Suprapubic skin (tissue), 3 donors: ENCODE measurements around the gene RBM47.

Experiments
- POLR2A ChIP-seq, 2 donors: fragments of 450-650 bp; IDR thresholded peaks; one replicate each; pipeline ENCODE4 v1.6.1; 2017; ENCODE audit warnings: antibody characterized with exemption in 2 of 2, mild to moderate bottlenecking in 2 of 2, moderate library complexity in 2 of 2
- TF ChIP-seq, protein P1 (sequence below), 2 donors: fragments of 200-600 bp in 1 of 2; fragments of 450-650 bp in 1 of 2; sonication (generic) in 1 of 2; IDR thresholded peaks; one replicate each; pipeline ENCODE4 v1.5.1; 2016 to 2019; ENCODE audit warnings: antibody characterized with exemption in 2 of 2, mild to moderate bottlenecking in 1 of 2, moderate library complexity in 1 of 2

DNA sequence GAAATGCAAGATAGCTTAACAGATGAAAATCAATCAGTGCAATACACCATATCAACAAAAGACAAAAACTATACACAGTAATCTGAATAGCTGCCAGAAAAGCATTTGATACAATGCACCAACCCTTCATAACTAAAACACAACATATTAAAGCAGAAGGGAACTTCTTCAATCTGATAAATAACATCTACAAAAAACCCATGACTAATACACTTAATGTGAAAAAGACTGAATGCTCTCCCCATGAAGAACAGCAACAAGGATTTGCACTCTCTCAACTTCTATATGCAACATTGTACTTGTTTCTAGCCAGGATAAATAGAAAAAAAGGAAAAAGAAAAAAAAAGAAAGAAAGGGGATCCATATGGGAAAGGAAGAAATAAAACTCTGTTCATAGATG lies 139.7 kb downstream of the RBM47 start:
- TF ChIP-seq, protein P1, sequence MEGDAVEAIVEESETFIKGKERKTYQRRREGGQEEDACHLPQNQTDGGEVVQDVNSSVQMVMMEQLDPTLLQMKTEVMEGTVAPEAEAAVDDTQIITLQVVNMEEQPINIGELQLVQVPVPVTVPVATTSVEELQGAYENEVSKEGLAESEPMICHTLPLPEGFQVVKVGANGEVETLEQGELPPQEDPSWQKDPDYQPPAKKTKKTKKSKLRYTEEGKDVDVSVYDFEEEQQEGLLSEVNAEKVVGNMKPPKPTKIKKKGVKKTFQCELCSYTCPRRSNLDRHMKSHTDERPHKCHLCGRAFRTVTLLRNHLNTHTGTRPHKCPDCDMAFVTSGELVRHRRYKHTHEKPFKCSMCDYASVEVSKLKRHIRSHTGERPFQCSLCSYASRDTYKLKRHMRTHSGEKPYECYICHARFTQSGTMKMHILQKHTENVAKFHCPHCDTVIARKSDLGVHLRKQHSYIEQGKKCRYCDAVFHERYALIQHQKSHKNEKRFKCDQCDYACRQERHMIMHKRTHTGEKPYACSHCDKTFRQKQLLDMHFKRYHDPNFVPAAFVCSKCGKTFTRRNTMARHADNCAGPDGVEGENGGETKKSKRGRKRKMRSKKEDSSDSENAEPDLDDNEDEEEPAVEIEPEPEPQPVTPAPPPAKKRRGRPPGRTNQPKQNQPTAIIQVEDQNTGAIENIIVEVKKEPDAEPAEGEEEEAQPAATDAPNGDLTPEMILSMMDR (IDR thresholded peaks at IDR 0.05) = no peak
- TF ChIP-seq POLR2A (IDR thresholded peaks at IDR 0.05) = no peak
